HCT116 (cell line): Measurements from ENCODE around the gene PDCD2L. TPM values are rescaled to one million over a fixed set of nuclear protein-coding genes. Genes with fewer than 3 reads are reported as not detected.
"Not testable (repeated sequence)": the region's sequence is repeated elsewhere in the genome, so short reads cannot be mapped to it uniquely, and the experiment has no call there.

Experiments used
- ATAC-seq: fragments of 200-7000 bp; cut with Tn5 transposase; 2 replicates; pipeline ENCODE4 v1.9.1; 2020; ENCODE audit warnings: mild to moderate bottlenecking, moderate library complexity
- BruUV-seq: library from RNA; stranded (reverse); fragments of 400-500 nt; replicated peaks from 2 replicates; lab custom pipeline; 2021; lab: Mats Ljungman, UMichigan
- CTCF ChIA-PET: fragments of 300-600 bp; sonication (Branson Sonifier 250); formaldehyde crosslinking; loops from one replicate; lab custom pipeline; 2021; ENCODE audit warnings: antibody characterized with exemption; lab: Charles Lee
- POLR2A ChIA-PET: fragments of 300-600, 350-600 bp; sonication (Branson Sonifier 250); formaldehyde crosslinking; loops from one replicate; lab custom pipeline; 2021; ENCODE audit warnings: antibody characterized with exemption; lab: Charles Lee
- RAD21 ChIA-PET, 2 experiments: fragments of 300-600 bp; sonication (Branson Sonifier 250); formaldehyde crosslinking; loops; one replicate each; lab custom pipeline; 2023; ENCODE audit warnings: low total read pairs in 2 of 2; ENCODE audit not compliant: uncharacterized antibody in 2 of 2, unreplicated experiment in 2 of 2, low non-redundant PET in 1 of 2; lab: Charles Lee
- DNase-seq: peaks from one replicate; pipeline ENCODE4 v3.0.0-alpha.2; 2010; ENCODE audit warnings: low read depth, low spot score
- H2AFZ ChIP-seq: fragments of 200-600 bp; shearing (Covaris generic), sonication (generic); 2 replicates; pipeline ENCODE4 v1.6.1; 2017; ENCODE audit warnings: low read depth, mixed run types, mixed read lengths, antibody characterized with exemption, low read length; ENCODE audit not compliant: poor library complexity, severe bottlenecking
- H3K27ac ChIP-seq: 2 replicates; pipeline ENCODE4 v1.5.1; 2012; ENCODE audit warnings: low read depth, low read length
- H3K27me3 ChIP-seq: fragments of 200-600 bp; sonication (generic); 2 replicates; pipeline ENCODE4 v1.6.1; 2016; ENCODE audit warnings: mixed run types, low read length, mixed read lengths; ENCODE audit not compliant: insufficient read depth
- H3K36me3 ChIP-seq, 2 experiments: fragments of 200-500 bp in 1 of 2; fragments of 200-600 bp in 1 of 2; sonication (Bioruptor generic) in 1 of 2; sonication (generic) in 1 of 2; 2 replicates each; pipeline versions ENCODE4 v1.5.1 to v1.6.1; 2014 to 2016; ENCODE audit warnings: low read length in 2 of 2, inconsistent platforms in 1 of 2, mixed read lengths in 1 of 2, mixed run types in 1 of 2; ENCODE audit not compliant: insufficient read depth in 2 of 2, control insufficient read depth in 1 of 2
- H3K4me1 ChIP-seq, 2 experiments: fragments of 200-600 bp in 1 of 2; sonication (generic) in 1 of 2; 2 replicates each; pipeline versions ENCODE4 v1.5.1 to v1.6.1; 2012 to 2017; ENCODE audit warnings: low read length in 2 of 2, inconsistent platforms in 1 of 2, mild to moderate bottlenecking in 1 of 2, mixed read lengths in 1 of 2, mixed run types in 1 of 2, moderate library complexity in 1 of 2; ENCODE audit not compliant: insufficient read depth in 2 of 2, control insufficient read depth in 1 of 2
- H3K4me2 ChIP-seq: fragments of 200-600 bp; sonication (generic); 2 replicates; pipeline ENCODE4 v1.6.1; 2017; ENCODE audit warnings: mixed run types, low read length, mixed read lengths
- H3K4me3 ChIP-seq, 2 experiments: fragments of 200-600 bp in 1 of 2; sonication (generic) in 1 of 2; replicated peaks in 1 of 2; 2 replicates each; pipeline ENCODE4 v1.5.1; 2011 to 2016; ENCODE audit warnings: low read length in 2 of 2, control low read depth in 1 of 2, low read depth in 1 of 2, mild to moderate bottlenecking in 1 of 2, mixed read lengths in 1 of 2, mixed run types in 1 of 2
- H3K79me2 ChIP-seq: fragments of 200-600 bp; sonication (generic); 2 replicates; pipeline ENCODE4 v1.6.1; 2017; ENCODE audit warnings: mild to moderate bottlenecking, mixed run types, low read length, moderate library complexity, mixed read lengths; ENCODE audit not compliant: insufficient read depth
- H3K9ac ChIP-seq: fragments of 200-600 bp; sonication (generic); 2 replicates; pipeline ENCODE4 v1.6.1; 2016; ENCODE audit warnings: low read length, mixed read lengths
- H3K9me2 ChIP-seq: fragments of 200-600 bp; sonication (generic), shearing (Covaris generic); 2 replicates; pipeline ENCODE4 v1.6.1; 2017; ENCODE audit warnings: mixed run types, mild to moderate bottlenecking, moderate library complexity; ENCODE audit not compliant: insufficient read depth
- H3K9me3 ChIP-seq, 2 experiments: fragments of 200-500 bp in 1 of 2; fragments of 200-600 bp in 1 of 2; sonication (Bioruptor generic) in 1 of 2; sonication (generic) in 1 of 2; 2 replicates each; pipeline ENCODE4 v1.6.1; 2014 to 2017; ENCODE audit warnings: low read length in 2 of 2, mixed read lengths in 2 of 2, inconsistent platforms in 1 of 2, low read depth in 1 of 2, mild to moderate bottlenecking in 1 of 2, mixed run types in 1 of 2, moderate library complexity in 1 of 2; ENCODE audit not compliant: control insufficient read depth in 1 of 2, insufficient read depth in 1 of 2
- H4K20me1 ChIP-seq: fragments of 200-600 bp; sonication (generic), shearing (Covaris generic); 2 replicates; pipeline ENCODE4 v1.6.1; 2017; ENCODE audit warnings: mixed run types, mild to moderate bottlenecking, moderate library complexity; ENCODE audit not compliant: insufficient read depth
- CBX3 ChIP-seq: IDR thresholded peaks from 2 replicates; pipeline ENCODE4 v1.6.1; 2012; ENCODE audit warnings: low read depth
- FOSL1 ChIP-seq: IDR thresholded peaks from 2 replicates; pipeline ENCODE4 v1.6.1; 2012; ENCODE audit warnings: low read depth
- JUND ChIP-seq: IDR thresholded peaks from 2 replicates; pipeline ENCODE4 v1.6.1; 2012
- POLR2AphosphoS5 ChIP-seq: IDR thresholded peaks from 2 replicates; pipeline ENCODE4 v1.6.1; 2011; ENCODE audit warnings: mild to moderate bottlenecking, low read depth, low read length, moderate library complexity
- RAD21 ChIP-seq: IDR thresholded peaks from 2 replicates; pipeline ENCODE4 v1.6.1; 2012; ENCODE audit warnings: low read depth, mild to moderate bottlenecking
- REST ChIP-seq: IDR thresholded peaks from 2 replicates; pipeline ENCODE4 v1.6.1; 2012; ENCODE audit warnings: low read depth
- SP1 ChIP-seq: IDR thresholded peaks from 2 replicates; pipeline ENCODE4 v1.6.1; 2012; ENCODE audit warnings: low read depth
- ZBTB33 ChIP-seq: IDR thresholded peaks from 2 replicates; pipeline ENCODE4 v1.6.1; 2011; ENCODE audit warnings: mild to moderate bottlenecking, low read length, moderate library complexity; ENCODE audit not compliant: insufficient replicate concordance; ENCODE audit errors: extremely low read depth
- intact Hi-C: fragments of 100-400 bp; cut with micrococcal nuclease; formaldehyde crosslinking; loops from 2 replicates; pipeline ENCODE4 v1.10.0; 2022
- total RNA-seq: library from RNA; stranded (reverse); gene quantifications from one replicate; pipeline ENCODE4 v1.2.1, GENCODE V29; 2021; ENCODE audit not compliant: unreplicated experiment

The PDCD2L gene
- total RNA-seq, 1 experiment from 2014 or later, result 30.0 TPM

- no peak overlapping the region for H3K9ac ChIP-seq
- DNase-seq, result no peak
- ATAC-seq, result no peak
- H4K20me1 ChIP-seq, result 0 out of 2 replicates have a peak, but pooled peaks cover 6% of the 10 kb centered on the region
- ChIA-PET CTCF (interaction anchor here (1.9 kb wide), 1 partner anchor 9 kb away, joined by 6 read pairs; no protein-coding TSS in a partner anchor), RAD21 (no interaction called here), POLR2A (interaction anchor here (0.6 kb wide), 1 partner anchor 9 kb away, joined by 3 read pairs; no protein-coding TSS in a partner anchor)
- peaks cover 80% of the 10 kb centered on the region for H3K79me2 ChIP-seq
- H3K4me1 ChIP-seq, result peaks cover 14 to 25% of the 10 kb centered on the region in 2 experiments; a peak in 3 of 4 replicates
- H2AFZ ChIP-seq, result no peak overlapping the region
- intact Hi-C loops, result no loop called here
- H3K36me3 ChIP-seq, result peaks cover 42 to 52% of the 10 kb centered on the region in 2 experiments; a peak in 3 of 4 replicates
- BruUV-seq, result no TSS peak
- no peak for TF ChIP-seq CBX3
- TF ChIP-seq FOSL1, result no peak
- no peak for TF ChIP-seq POLR2AphosphoS5
- TF ChIP-seq REST, result no peak
- no peak for TF ChIP-seq RAD21
- TF ChIP-seq SP1, result no peak
- no peak for TF ChIP-seq JUND
- TF ChIP-seq ZBTB33, result no peak
- H3K9me2 ChIP-seq, result no peaks in the 10 kb centered on the region
- no peak overlapping the region for H3K4me2 ChIP-seq
- H3K27me3 ChIP-seq, result no peaks in the 10 kb centered on the region
- no peak overlapping the region for H3K27ac ChIP-seq
- H3K4me3 ChIP-seq, result no peak overlapping the region
- no peaks in the 10 kb centered on the region for H3K9me3 ChIP-seq
Observed at GRCh38 chr19:34368338-34368737, 35.9 kb upstream of the PDCD2L start.

GRCh38 chr19:34369166-34369565 lies 35.0 kb upstream of the PDCD2L start:
- POLR2A ChIA-PET, H3K27me3 ChIP-seq: not testable (repeated sequence)
- CTCF ChIA-PET, result interaction anchor here (1.9 kb wide), 1 partner anchor 10 kb away, joined by 6 read pairs; no protein-coding TSS in a partner anchor

More at GRCh38 chr19:34369166-34369565, 35.0 kb upstream of the PDCD2L start:
- ATAC-seq, H3K4me2 ChIP-seq, H3K9ac ChIP-seq, RAD21 ChIA-PET, H2AFZ ChIP-seq, DNase-seq, H4K20me1 ChIP-seq, H3K9me2 ChIP-seq, intact Hi-C loops, BruUV-seq, H3K9me3 ChIP-seq, H3K27ac ChIP-seq, H3K4me3 ChIP-seq: not testable (repeated sequence)
- H3K4me1 ChIP-seq, result peaks cover 12 to 20% of the 10 kb centered on the region in 2 experiments; a peak in 3 of 4 replicates
- peaks cover 87% of the 10 kb centered on the region for H3K79me2 ChIP-seq
- peaks cover 49 to 56% of the 10 kb centered on the region in 2 experiments; a peak in 3 of 4 replicates for H3K36me3 ChIP-seq
